Calu3 (cell line): ENCODE results near the gene POLD3. TPM values are rescaled to one million over a fixed set of nuclear protein-coding genes. Genes with fewer than 3 reads are reported as not detected.

Experiments
- BruUV-seq: library from RNA; stranded (reverse); fragments of 400-500 nt; replicated peaks from 2 replicates; lab custom pipeline; 2021; lab: Mats Ljungman, UMichigan
- CTCF ChIA-PET: fragments of 300-600 bp; sonication (Branson Sonifier 250); formaldehyde crosslinking; loops from one replicate; lab custom pipeline; 2022; ENCODE audit warnings: antibody characterized with exemption; lab: Charles Lee
- DNase-seq: peaks from one replicate; pipeline ENCODE4 v3.0.0; 2022
- H3K27ac Mint-ChIP-seq: one replicate; pipeline ENCODE4 v1.8.0; 2022; ENCODE audit warnings: mixed read lengths; ENCODE audit not compliant: unreplicated experiment
- H3K27me3 Mint-ChIP-seq: one replicate; pipeline ENCODE4 v1.8.0; 2022; ENCODE audit warnings: mixed read lengths; ENCODE audit not compliant: unreplicated experiment
- H3K36me3 Mint-ChIP-seq: one replicate; pipeline ENCODE4 v1.8.0; 2022; ENCODE audit warnings: mild to moderate bottlenecking, moderate library complexity, mixed read lengths; ENCODE audit not compliant: insufficient read depth, unreplicated experiment
- H3K4me1 Mint-ChIP-seq: one replicate; pipeline ENCODE4 v1.8.0; 2022; ENCODE audit warnings: mild to moderate bottlenecking, low read depth, mixed read lengths; ENCODE audit not compliant: unreplicated experiment
- H3K4me3 Mint-ChIP-seq: one replicate; pipeline ENCODE4 v1.8.0; 2022; ENCODE audit warnings: mild to moderate bottlenecking, low read depth, moderate library complexity, mixed read lengths; ENCODE audit not compliant: unreplicated experiment
- H3K9me3 Mint-ChIP-seq: one replicate; pipeline ENCODE4 v1.8.0; 2022; ENCODE audit warnings: low read depth, mixed read lengths; ENCODE audit not compliant: unreplicated experiment
- CTCF ChIP-seq: fragments of 200-600 bp; IDR thresholded peaks from one replicate; pipeline ENCODE4 v1.8.0; 2022; ENCODE audit warnings: antibody characterized with exemption; ENCODE audit not compliant: unreplicated experiment
- intact Hi-C: fragments of 100-400 bp; cut with micrococcal nuclease; formaldehyde crosslinking; loops from one replicate; pipeline ENCODE4 v1.10.0; 2022; ENCODE audit not compliant: unreplicated experiment
- total RNA-seq: library from RNA; stranded (reverse); gene quantifications from 2 replicates; pipeline ENCODE4 v1.2.3, GENCODE V29; 2022

Gene POLD3
- total RNA-seq, 1 experiment from 2014 or later, result 25.1 TPM

- intact Hi-C loops, result no loop called here
- Mint-ChIP-seq H3K4me3 (no peak overlapping the region), H3K36me3 (peaks cover 5% of the 10 kb centered on the region), H3K9me3 (no peaks in the 10 kb centered on the region), H3K27me3 (no peaks in the 10 kb centered on the region), H3K27ac (no peak overlapping the region), H3K4me1 (peaks cover 14% of the 10 kb centered on the region)
- no peak for TF ChIP-seq CTCF
- CTCF ChIA-PET, result no interaction called here
- no TSS peak for BruUV-seq
- no peak for DNase-seq
Observed at GRCh38 chr11:74669211-74670160, 77.1 kb downstream of the POLD3 start.

- Mint-ChIP-seq H3K4me1 (peaks cover 14% of the 10 kb centered on the region), H3K9me3 (peaks cover 2% of the 10 kb centered on the region), H3K36me3 (peaks cover 5% of the 10 kb centered on the region), H3K27me3 (no peaks in the 10 kb centered on the region), H3K27ac (no peak overlapping the region), H3K4me3 (no peak overlapping the region)
- BruUV-seq, result no TSS peak
- no peak for DNase-seq
- TF ChIP-seq CTCF, result no peak
- intact Hi-C loops, result no loop called here
- CTCF ChIA-PET, result interaction anchor here (0.7 kb wide), 1 partner anchor 10 kb away, joined by 5 read pairs; no protein-coding TSS in a partner anchor
Observed at GRCh38 chr11:74670171-74670570, 77.8 kb downstream of the POLD3 start.

GRCh38 chr11:74671520-74672196 lies 79.3 kb downstream of the POLD3 start:
- no peak for DNase-seq
- H3K27me3 Mint-ChIP-seq, result no peaks in the 10 kb centered on the region
- peaks cover 5% of the 10 kb centered on the region for H3K36me3 Mint-ChIP-seq
- H3K27ac Mint-ChIP-seq, result no peak overlapping the region
- intact Hi-C loops, result no loop called here
- no peak for TF ChIP-seq CTCF
- CTCF ChIA-PET, result interaction anchor here (1.7 kb wide), 1 partner anchor 68 kb away, joined by 4 read pairs; no protein-coding TSS in a partner anchor
- peaks cover 14% of the 10 kb centered on the region for H3K4me1 Mint-ChIP-seq
- no TSS peak for BruUV-seq
- peaks cover 2% of the 10 kb centered on the region for H3K9me3 Mint-ChIP-seq
- no peak overlapping the region for H3K4me3 Mint-ChIP-seq

GRCh38 chr11:74672332-74672955 lies 80.1 kb downstream of the POLD3 start:
- intact Hi-C loops, result no loop called here

More at GRCh38 chr11:74672332-74672955, 80.1 kb downstream of the POLD3 start:
- Mint-ChIP-seq H3K9me3 (peaks cover 2% of the 10 kb centered on the region), H3K36me3 (peaks cover 5% of the 10 kb centered on the region), H3K27me3 (no peaks in the 10 kb centered on the region), H3K4me1 (peaks cover 14% of the 10 kb centered on the region), H3K4me3 (no peak overlapping the region), H3K27ac (no peak overlapping the region)
- DNase-seq, result no peak
- BruUV-seq, result no TSS peak
- no peak for TF ChIP-seq CTCF
- CTCF ChIA-PET, result interaction anchor here (1.3 to 1.7 kb wide), 2 partner anchors 30 to 67 kb away, joined by 4 read pairs; no protein-coding TSS in a partner anchor
